ENCODE data around the gene ARIH1.

ARIH1 gene

GRCh38 chr15:72487070-72487797 lies 13.1 kb downstream of the ARIH1 start:
- no peak for DNase-seq

- DNase-seq, result no peak
These were observed 14.4 kb downstream of the ARIH1 start for GRCh38 chr15:72488558-72488957.

- DNase-seq, result no peak
These were observed 15.9 kb downstream of the ARIH1 start for GRCh38 chr15:72489943-72490554.

GRCh38 chr15:72491768-72492167 lies 17.6 kb downstream of the ARIH1 start:
- DNase-seq, result no peak

GRCh38 chr15:72492733-72493132 lies 18.6 kb downstream of the ARIH1 start:
- DNase-seq, result no peak

DNA sequence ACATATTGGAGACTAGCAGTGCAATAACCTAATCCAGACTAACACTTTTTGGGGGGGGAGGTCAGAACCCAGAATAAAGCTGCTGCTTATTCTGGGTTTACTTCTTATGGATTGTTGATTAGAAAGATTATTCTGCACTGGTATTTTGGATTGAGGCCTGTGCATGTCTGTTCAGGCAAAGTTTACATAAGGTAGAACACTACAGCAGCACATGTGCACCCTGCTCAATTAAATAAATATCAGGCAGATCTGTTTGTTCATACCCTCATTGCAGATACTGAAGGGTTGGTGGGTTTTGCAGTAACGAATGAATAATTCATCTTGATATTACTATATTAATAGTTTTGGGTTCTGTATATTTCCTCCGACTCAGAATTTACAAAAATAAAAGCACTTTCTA lies 19.1 kb downstream of the ARIH1 start:
- no peak for DNase-seq

DNA sequence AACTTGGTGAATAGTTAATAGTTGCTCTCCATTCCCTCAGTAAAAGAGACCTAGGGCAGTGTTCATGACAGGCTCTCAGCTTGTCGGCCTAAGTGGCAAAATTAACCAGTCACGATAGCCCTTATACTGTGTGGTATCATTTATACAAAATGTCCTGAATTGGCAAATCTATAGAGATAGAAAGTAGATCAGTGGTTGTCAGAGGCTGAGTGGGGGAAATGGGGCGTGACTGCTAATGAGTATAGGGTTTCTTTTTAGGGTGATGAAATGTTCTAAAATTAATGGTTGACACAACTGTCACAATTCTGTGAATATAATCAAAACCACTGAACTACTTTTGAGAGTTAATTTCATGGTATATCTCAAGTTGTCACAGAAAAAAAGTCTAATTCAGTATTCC lies 20.9 kb downstream of the ARIH1 start:
- no peak for DNase-seq

GRCh38 chr15:72496783-72497182 lies 22.7 kb downstream of the ARIH1 start:
- no peak for DNase-seq

- no peak for DNase-seq
These were observed 23.3 kb downstream of the ARIH1 start for GRCh38 chr15:72497402-72497801.

DNA sequence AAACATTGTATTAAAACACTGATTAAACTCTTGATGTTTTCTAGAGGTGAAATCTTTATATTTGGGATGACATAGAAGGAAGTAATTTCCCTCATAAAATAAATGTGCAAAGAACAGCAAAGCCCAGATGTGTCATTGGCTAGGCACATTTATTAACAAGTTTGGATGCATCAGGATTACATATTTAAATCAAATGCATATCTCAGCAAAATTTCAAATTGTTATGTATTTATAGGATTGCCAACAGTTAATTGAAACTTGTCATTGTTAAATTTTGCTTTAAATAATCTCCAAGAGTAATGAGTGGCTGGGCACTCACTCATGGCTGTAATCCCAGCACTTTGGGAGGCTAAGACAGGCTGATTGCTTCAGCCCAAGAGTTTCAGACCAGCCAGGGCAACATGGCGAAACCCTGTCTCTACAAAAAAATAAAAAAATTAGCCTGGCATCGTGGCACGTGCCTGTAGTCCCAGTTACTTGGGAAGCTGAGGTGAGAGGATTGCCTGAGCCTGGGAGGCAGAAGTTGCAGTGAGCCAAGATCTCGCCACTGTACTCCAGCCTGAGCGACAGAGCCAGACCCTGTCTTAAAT lies 28.2 kb downstream of the ARIH1 start:
- no peak for DNase-seq

- no peak for DNase-seq
These were observed 29.0 kb downstream of the ARIH1 start for GRCh38 chr15:72503147-72503546.

GRCh38 chr15:72507402-72508092 lies 33.4 kb downstream of the ARIH1 start:
- DNase-seq, result no peak

GRCh38 chr15:72509484-72509883 lies 35.4 kb downstream of the ARIH1 start:
- DNase-seq, result no peak

- no peak for DNase-seq
These were observed 37.4 kb downstream of the ARIH1 start for GRCh38 chr15:72511536-72511935.

GRCh38 chr15:72515591-72516389 lies 41.7 kb downstream of the ARIH1 start:
- no peak for DNase-seq

- no peak for DNase-seq
These were observed 42.6 kb downstream of the ARIH1 start for GRCh38 chr15:72516777-72517176.

GRCh38 chr15:72521682-72522081 lies 47.6 kb downstream of the ARIH1 start:
- no peak for DNase-seq

DNA sequence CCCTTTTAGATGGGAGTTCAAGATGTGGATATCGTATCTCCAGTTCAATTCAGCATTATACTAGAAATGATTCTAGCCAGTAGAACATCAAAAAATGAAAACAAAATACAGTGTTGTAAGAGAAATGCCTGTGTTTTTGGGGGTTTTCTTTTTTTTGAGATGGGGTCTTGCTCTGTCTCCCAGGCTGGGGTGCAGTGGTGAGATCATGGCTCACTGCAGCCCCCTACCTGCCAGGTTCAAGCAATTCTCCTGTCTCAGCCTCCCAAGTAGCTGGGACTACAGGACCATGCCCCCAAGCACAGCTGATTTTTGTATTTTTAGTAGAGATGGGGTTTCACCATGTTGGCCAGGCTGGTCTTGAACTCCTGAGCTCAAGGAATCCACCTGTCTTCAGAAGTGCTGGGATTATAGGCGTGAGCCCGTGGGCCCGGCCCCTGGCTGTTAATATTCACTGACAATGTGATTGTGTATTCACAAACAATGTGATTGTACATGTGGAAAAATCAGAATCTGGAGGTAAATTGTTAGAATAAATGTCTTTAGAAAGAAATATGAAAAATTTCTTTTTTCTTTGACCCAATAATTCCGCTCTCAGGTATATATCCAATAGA lies 59.0 kb downstream of the ARIH1 start:
- no peak for DNase-seq

DNA sequence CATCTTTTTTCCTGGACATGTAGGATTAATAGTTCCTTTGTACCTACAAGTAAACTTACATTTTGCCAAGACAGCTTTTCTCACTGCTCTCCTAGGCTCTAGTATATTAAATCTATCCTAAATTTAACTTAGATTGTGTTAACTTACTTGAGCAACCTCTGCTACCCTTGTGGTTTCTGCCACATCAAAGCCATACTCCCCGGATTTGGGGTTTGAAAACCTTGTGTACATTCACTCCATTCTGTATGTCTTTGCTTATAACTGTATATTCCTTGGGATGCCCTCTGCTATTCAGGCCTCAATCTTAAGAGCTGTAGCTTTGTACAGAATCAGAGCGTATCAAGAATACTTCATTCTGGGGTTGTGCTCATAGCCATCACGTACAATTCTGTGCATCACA lies 60.4 kb downstream of the ARIH1 start:
- DNase-seq, result no peak

- DNase-seq, result no peak
These were observed 61.8 kb downstream of the ARIH1 start for GRCh38 chr15:72535911-72536310.

DNA sequence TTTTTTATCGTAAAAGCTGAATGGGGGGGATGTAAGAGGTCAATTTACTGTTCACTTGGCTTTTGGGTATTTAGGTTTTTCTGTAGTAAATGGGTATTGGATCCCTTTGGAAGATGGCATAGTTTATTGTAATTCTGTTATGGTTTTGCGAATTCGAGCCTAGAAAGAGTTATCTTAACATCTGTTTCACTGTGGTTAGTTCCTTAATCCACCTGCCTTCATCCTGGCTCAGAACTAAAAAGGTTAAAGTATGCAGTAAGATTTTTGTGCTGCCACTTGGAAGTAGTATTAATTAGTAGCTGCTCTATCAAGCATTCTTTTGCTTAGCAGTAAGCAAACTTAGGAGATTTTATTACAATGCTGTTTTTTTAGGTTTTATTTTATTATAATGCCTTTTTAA lies 62.4 kb downstream of the ARIH1 start:
- no peak for DNase-seq

GRCh38 chr15:72538931-72539330 lies 64.8 kb downstream of the ARIH1 start:
- no peak for DNase-seq

Measured in eye (tissue), 1 donor.